Neural cell (in vitro differentiated cells): ENCODE results near the gene IPPK. TPM values are rescaled to one million over a fixed set of nuclear protein-coding genes. Genes with fewer than 3 reads are reported as not detected.

ENCODE experiments used
- H2AFZ ChIP-seq: fragments of 200-600, 300-800 bp; sonication (generic), shearing (Covaris generic); 2 replicates; pipeline ENCODE4 v1.6.0; 2014; ENCODE audit warnings: low read depth, mild to moderate bottlenecking, antibody characterized with exemption, low read length, moderate library complexity
- H3F3A ChIP-seq: fragments of 200-600 bp; shearing (Covaris generic); 2 replicates; pipeline ENCODE4 v1.6.1; 2016; ENCODE audit warnings: mild to moderate bottlenecking, moderate library complexity, mixed read lengths, antibody characterized with exemption, low read length; ENCODE audit not compliant: insufficient read depth, poor library complexity, severe bottlenecking
- H3K27ac ChIP-seq: fragments of 200-600, 300-800 bp; sonication (generic), shearing (Covaris generic); 2 replicates; pipeline ENCODE4 v1.5.1; 2014; ENCODE audit warnings: mild to moderate bottlenecking, low read length, moderate library complexity
- H3K27me3 ChIP-seq: fragments of 300-800, 200-600 bp; sonication (generic), shearing (Covaris generic); 2 replicates; pipeline ENCODE4 v1.6.0; 2014; ENCODE audit warnings: mild to moderate bottlenecking, low read depth, low read length, moderate library complexity; ENCODE audit not compliant: insufficient read depth
- H3K36me3 ChIP-seq: fragments of 300-800, 200-600 bp; sonication (generic), shearing (Covaris generic); 2 replicates; pipeline ENCODE4 v1.5.1; 2014; ENCODE audit warnings: mild to moderate bottlenecking, antibody characterized with exemption, low read length, moderate library complexity; ENCODE audit not compliant: insufficient read depth
- H3K4me2 ChIP-seq: fragments of 300-800, 200-600 bp; sonication (generic), shearing (Covaris generic); 2 replicates; pipeline ENCODE4 v1.6.0; 2014; ENCODE audit warnings: mild to moderate bottlenecking, low read length
- H3K4me3 ChIP-seq: fragments of 300-800, 200-600 bp; sonication (generic), shearing (Covaris generic); 2 replicates; pipeline ENCODE4 v1.5.1; 2014; ENCODE audit warnings: mild to moderate bottlenecking, low read length, moderate library complexity
- H3K79me2 ChIP-seq: fragments of 200-600 bp; shearing (Covaris generic); replicated peaks from 2 replicates; pipeline ENCODE4 v1.6.0; 2014; ENCODE audit warnings: mild to moderate bottlenecking, low read length, moderate library complexity; ENCODE audit not compliant: insufficient read depth
- H3K9ac ChIP-seq: fragments of 300-800, 200-600 bp; sonication (generic), shearing (Covaris generic); 2 replicates; pipeline ENCODE4 v1.6.1; 2016; ENCODE audit warnings: mild to moderate bottlenecking, low read length, mixed read lengths
- H3K9me2 ChIP-seq: fragments of 200-600 bp; shearing (Covaris generic); 2 replicates; pipeline ENCODE4 v1.6.1; 2016; ENCODE audit warnings: mild to moderate bottlenecking, low read length, mixed read lengths; ENCODE audit not compliant: insufficient read depth
- H3K9me3 ChIP-seq: fragments of 200-600, 300-800 bp; sonication (generic), shearing (Covaris generic); 2 replicates; pipeline ENCODE4 v1.6.1; 2016; ENCODE audit warnings: mild to moderate bottlenecking, mixed run types, low read length, moderate library complexity, mixed read lengths
- H4K20me1 ChIP-seq: fragments of 200-600 bp; shearing (Covaris generic); 2 replicates; pipeline ENCODE4 v1.6.1; 2016; ENCODE audit warnings: mild to moderate bottlenecking, mixed run types; ENCODE audit not compliant: insufficient read depth
- EP300 ChIP-seq: fragments of 450-650 bp; conservative IDR thresholded peaks from 2 replicates; pipeline ENCODE4 v1.6.1; 2014; ENCODE audit warnings: antibody characterized with exemption, mild to moderate bottlenecking, moderate library complexity; ENCODE audit not compliant: poor library complexity, severe bottlenecking
- EZH2 ChIP-seq: fragments of 200-600, 300-800 bp; shearing (Covaris generic), sonication (generic); IDR thresholded peaks from 2 replicates; pipeline ENCODE4 v1.6.1; 2014; ENCODE audit warnings: antibody characterized with exemption, low read length, borderline replicate concordance, mild to moderate bottlenecking; ENCODE audit not compliant: insufficient read depth, poor library complexity, severe bottlenecking
- MXI1 ChIP-seq: fragments of 450-650 bp; conservative IDR thresholded peaks from 2 replicates; pipeline ENCODE4 v1.6.1; 2014; ENCODE audit warnings: antibody characterized with exemption, mild to moderate bottlenecking; ENCODE audit not compliant: poor library complexity, severe bottlenecking
- POLR2AphosphoS5 ChIP-seq: IDR thresholded peaks from 2 replicates; pipeline ENCODE4 v1.6.1; 2012
- RAD21 ChIP-seq: fragments of 450-650 bp; conservative IDR thresholded peaks from 2 replicates; pipeline ENCODE4 v1.6.1; 2014; ENCODE audit warnings: antibody characterized with exemption, mild to moderate bottlenecking, moderate library complexity
- SMC3 ChIP-seq: fragments of 450-650 bp; conservative IDR thresholded peaks from 2 replicates; pipeline ENCODE4 v1.6.1; 2014; ENCODE audit warnings: antibody characterized with exemption, mild to moderate bottlenecking, moderate library complexity; ENCODE audit not compliant: poor library complexity
- TAF1 ChIP-seq: IDR thresholded peaks from 2 replicates; pipeline ENCODE4 v1.6.1; 2012; ENCODE audit warnings: low read depth
- polyA plus RNA-seq: library from polyadenylated mRNA; depleted of rRNA; stranded (reverse); fragments of >200 nt; gene quantifications from 2 replicates; pipeline ENCODE4 v1.2.3, GENCODE V29; 2014
- TF ChIP-seq, protein P1 (sequence below): IDR thresholded peaks from 2 replicates; pipeline ENCODE4 v1.6.1; 2012; ENCODE audit warnings: borderline replicate concordance
- TF ChIP-seq, protein P2 (sequence below): fragments of 450-650 bp; IDR thresholded peaks from 2 replicates; pipeline ENCODE4 v1.5.1; 2014; ENCODE audit warnings: antibody characterized with exemption, mild to moderate bottlenecking, moderate library complexity; ENCODE audit not compliant: poor library complexity, severe bottlenecking

IPPK gene
- polyA plus RNA-seq, 1 donor from 2014 or later = 34.3 TPM

DNA sequence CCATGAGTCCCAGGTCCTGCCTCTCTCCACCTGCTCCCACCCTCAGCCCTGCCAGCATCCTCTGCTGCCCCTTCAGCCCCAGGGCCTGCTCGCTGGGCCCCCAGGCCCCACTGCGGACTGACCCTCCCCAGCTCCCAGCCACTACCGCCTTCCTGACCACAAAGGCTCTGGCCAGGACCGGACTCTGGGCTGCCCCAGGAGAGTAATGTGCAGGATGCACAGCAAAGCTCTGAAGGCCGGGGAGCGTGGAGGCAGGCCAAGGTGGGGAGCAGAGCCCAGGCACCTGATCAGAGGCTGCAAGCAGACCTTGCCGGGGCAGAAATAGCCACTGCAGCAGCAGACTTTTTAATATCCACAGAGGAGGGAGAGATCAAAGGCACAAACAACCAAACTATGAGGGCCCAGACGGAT is 27.9 kb downstream of the IPPK start:
- Histone ChIP-seq H3K4me3 (no peak overlapping the region), H3K4me2 (no peak overlapping the region), H2AFZ (no peak overlapping the region), H3K9me2 (no peaks in the 10 kb centered on the region), H3K9me3 (no peaks in the 10 kb centered on the region), H3K36me3 (no peaks in the 10 kb centered on the region), H3K27ac (no peak overlapping the region), H4K20me1 (no peaks in the 10 kb centered on the region), H3K27me3 (no peaks in the 10 kb centered on the region), H3F3A (no peaks in the 10 kb centered on the region), H3K9ac (no peak overlapping the region), H3K79me2 (no peaks in the 10 kb centered on the region)
- TF ChIP-seq RAD21 (no peak), POLR2AphosphoS5 (no peak), EZH2 (no peak), MXI1 (no peak), SMC3 (no peak), TAF1 (no peak), EP300 (no peak)
- TF ChIP-seq, protein P1, sequence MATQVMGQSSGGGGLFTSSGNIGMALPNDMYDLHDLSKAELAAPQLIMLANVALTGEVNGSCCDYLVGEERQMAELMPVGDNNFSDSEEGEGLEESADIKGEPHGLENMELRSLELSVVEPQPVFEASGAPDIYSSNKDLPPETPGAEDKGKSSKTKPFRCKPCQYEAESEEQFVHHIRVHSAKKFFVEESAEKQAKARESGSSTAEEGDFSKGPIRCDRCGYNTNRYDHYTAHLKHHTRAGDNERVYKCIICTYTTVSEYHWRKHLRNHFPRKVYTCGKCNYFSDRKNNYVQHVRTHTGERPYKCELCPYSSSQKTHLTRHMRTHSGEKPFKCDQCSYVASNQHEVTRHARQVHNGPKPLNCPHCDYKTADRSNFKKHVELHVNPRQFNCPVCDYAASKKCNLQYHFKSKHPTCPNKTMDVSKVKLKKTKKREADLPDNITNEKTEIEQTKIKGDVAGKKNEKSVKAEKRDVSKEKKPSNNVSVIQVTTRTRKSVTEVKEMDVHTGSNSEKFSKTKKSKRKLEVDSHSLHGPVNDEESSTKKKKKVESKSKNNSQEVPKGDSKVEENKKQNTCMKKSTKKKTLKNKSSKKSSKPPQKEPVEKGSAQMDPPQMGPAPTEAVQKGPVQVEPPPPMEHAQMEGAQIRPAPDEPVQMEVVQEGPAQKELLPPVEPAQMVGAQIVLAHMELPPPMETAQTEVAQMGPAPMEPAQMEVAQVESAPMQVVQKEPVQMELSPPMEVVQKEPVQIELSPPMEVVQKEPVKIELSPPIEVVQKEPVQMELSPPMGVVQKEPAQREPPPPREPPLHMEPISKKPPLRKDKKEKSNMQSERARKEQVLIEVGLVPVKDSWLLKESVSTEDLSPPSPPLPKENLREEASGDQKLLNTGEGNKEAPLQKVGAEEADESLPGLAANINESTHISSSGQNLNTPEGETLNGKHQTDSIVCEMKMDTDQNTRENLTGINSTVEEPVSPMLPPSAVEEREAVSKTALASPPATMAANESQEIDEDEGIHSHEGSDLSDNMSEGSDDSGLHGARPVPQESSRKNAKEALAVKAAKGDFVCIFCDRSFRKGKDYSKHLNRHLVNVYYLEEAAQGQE = no peak
- TF ChIP-seq, protein P2, sequence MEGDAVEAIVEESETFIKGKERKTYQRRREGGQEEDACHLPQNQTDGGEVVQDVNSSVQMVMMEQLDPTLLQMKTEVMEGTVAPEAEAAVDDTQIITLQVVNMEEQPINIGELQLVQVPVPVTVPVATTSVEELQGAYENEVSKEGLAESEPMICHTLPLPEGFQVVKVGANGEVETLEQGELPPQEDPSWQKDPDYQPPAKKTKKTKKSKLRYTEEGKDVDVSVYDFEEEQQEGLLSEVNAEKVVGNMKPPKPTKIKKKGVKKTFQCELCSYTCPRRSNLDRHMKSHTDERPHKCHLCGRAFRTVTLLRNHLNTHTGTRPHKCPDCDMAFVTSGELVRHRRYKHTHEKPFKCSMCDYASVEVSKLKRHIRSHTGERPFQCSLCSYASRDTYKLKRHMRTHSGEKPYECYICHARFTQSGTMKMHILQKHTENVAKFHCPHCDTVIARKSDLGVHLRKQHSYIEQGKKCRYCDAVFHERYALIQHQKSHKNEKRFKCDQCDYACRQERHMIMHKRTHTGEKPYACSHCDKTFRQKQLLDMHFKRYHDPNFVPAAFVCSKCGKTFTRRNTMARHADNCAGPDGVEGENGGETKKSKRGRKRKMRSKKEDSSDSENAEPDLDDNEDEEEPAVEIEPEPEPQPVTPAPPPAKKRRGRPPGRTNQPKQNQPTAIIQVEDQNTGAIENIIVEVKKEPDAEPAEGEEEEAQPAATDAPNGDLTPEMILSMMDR = no peak

DNA sequence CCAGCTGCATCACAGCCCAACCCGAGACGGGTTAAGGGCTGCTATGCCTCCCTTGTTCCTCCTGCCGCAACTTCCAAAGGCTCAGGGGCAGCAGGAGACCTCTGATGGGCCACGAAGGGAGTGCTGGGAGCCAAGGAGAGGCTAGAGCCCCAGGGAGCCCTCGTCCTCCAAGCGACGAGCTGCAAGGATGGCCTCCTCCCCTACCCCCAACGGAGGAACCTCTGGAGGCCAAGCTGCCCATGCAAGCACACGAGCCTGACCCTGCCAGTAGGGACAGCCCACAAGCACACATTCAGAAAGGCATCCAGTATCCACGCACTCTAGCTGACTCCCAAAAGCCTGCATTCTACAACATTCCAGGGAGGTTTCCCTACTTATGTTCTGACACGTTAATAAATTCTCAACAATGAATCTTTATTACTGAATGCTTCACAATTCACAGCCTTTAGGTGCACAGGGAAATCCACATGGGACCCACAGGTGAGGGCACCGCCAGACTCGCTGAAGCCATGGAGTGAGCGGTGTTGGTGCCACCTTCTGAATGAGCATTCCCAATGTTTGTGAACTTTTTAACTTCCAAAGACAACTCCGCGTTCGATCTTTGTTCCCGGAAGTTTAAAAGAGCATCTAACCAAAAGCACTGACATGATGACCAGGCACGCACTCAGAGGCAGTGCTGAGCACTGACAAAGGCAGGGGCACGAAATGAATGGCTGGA is 28.7 kb downstream of the IPPK start:
- H3K79me2 ChIP-seq = no peaks in the 10 kb centered on the region
- H3K27ac ChIP-seq = no peak overlapping the region
- no peaks in the 10 kb centered on the region for H4K20me1 ChIP-seq
- no peaks in the 10 kb centered on the region for H3K36me3 ChIP-seq
- TF ChIP-seq SMC3 = no peak
- no peak for TF ChIP-seq MXI1
- TF ChIP-seq, protein P1 = no peak
- no peak for TF ChIP-seq EZH2
- TF ChIP-seq POLR2AphosphoS5 = no peak
- no peak for TF ChIP-seq RAD21
- no peak for TF ChIP-seq TAF1
- no peak for TF ChIP-seq EP300
- TF ChIP-seq, protein P2 = no peak
- H3K9me3 ChIP-seq = no peaks in the 10 kb centered on the region
- H3F3A ChIP-seq = no peaks in the 10 kb centered on the region
- H3K9me2 ChIP-seq = no peaks in the 10 kb centered on the region
- H2AFZ ChIP-seq = no peak overlapping the region
- no peaks in the 10 kb centered on the region for H3K27me3 ChIP-seq
- no peak overlapping the region for H3K4me3 ChIP-seq
- H3K4me2 ChIP-seq = no peak overlapping the region
- no peak overlapping the region for H3K9ac ChIP-seq
